ENCODE results near the gene RASA4B.

Gene RASA4B

DNA sequence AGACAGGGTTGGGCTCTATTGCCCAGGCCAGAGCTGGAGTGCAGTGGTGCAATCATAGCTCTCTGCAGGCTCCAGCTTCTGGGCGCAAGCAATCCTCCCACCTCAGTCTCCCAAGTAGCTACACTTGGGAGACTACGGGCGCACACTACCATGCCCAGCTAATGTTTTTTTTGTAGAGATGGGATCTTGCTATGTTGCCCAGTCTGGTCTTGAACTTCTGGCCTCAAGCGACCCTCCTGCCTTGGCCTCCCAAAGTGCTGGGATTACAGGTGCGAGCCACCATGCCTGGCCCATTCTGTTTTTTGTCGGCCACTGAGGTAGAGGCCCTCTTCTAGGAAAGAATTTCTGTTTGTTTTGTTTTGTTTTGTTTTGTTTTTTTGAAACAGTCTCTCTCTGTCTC, 65.1 kb downstream of the RASA4B start:
- H3K27ac ChIP-seq, result peak overlapping the region; percentile 56
- DNase-seq (ENCODE audit: low spot score), result no peak
- POLR2A ChIA-PET (ENCODE audit: low non-redundant PET), result no interaction called here
- TF ChIP-seq, protein P1, sequence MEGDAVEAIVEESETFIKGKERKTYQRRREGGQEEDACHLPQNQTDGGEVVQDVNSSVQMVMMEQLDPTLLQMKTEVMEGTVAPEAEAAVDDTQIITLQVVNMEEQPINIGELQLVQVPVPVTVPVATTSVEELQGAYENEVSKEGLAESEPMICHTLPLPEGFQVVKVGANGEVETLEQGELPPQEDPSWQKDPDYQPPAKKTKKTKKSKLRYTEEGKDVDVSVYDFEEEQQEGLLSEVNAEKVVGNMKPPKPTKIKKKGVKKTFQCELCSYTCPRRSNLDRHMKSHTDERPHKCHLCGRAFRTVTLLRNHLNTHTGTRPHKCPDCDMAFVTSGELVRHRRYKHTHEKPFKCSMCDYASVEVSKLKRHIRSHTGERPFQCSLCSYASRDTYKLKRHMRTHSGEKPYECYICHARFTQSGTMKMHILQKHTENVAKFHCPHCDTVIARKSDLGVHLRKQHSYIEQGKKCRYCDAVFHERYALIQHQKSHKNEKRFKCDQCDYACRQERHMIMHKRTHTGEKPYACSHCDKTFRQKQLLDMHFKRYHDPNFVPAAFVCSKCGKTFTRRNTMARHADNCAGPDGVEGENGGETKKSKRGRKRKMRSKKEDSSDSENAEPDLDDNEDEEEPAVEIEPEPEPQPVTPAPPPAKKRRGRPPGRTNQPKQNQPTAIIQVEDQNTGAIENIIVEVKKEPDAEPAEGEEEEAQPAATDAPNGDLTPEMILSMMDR (conservative IDR thresholded peaks at IDR 0.05; ENCODE audit: low read depth), result no peak
- CTCF ChIA-PET, result interaction anchor here (1.4 kb wide), 1 partner anchor 12 kb away, joined by 4 read pairs; no protein-coding TSS in a partner anchor

DNA sequence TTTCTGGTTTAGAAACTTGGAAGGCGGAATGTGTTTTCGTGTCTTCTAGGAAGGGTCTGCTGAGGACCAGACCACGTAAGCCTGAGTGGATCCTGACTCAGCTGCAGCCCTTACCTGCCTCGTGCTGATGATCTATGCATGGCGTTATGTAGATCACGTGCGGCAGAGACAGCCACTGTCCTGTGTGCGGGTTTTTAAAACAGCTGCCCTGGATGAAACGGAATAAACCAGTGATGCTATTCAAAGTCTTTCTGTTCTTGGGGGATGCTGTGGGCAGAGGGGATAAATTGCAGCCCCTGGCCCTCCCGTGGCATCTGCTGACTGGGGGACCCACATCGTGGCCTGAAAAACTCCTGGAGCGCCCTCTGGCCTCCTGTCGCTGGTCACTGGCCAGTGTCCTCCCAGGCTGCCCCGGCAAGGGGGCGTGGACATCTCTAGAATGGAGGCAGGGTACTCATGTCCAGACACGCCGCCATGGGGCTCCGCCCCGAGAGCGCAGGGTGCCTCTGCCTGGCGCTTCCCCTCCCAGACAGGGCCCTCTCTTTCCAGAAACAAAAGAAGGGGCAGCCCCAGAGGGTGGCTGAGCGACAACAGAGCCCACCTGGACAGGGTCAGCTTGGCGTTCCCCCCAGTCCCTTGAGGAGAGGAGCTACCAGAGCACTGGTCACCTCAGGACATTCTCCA, 66.1 kb downstream of the RASA4B start:
- CTCF ChIA-PET, result interaction anchor here (0.7 to 1.4 kb wide), 2 partner anchors 11 to 17 kb away, joined by 3 to 4 read pairs; no protein-coding TSS in a partner anchor
- POLR2A ChIA-PET (ENCODE audit: low non-redundant PET), result interaction anchor here (0.5 kb wide), 1 partner anchor 9 kb away, joined by 3 read pairs; no protein-coding TSS in a partner anchor
- peak overlapping the region; percentile 56 for H3K27ac ChIP-seq
- peak; percentile 77 for DNase-seq (ENCODE audit: low spot score)
- TF ChIP-seq, protein P1 (conservative IDR thresholded peaks at IDR 0.05; ENCODE audit: low read depth), result no peak

DNA sequence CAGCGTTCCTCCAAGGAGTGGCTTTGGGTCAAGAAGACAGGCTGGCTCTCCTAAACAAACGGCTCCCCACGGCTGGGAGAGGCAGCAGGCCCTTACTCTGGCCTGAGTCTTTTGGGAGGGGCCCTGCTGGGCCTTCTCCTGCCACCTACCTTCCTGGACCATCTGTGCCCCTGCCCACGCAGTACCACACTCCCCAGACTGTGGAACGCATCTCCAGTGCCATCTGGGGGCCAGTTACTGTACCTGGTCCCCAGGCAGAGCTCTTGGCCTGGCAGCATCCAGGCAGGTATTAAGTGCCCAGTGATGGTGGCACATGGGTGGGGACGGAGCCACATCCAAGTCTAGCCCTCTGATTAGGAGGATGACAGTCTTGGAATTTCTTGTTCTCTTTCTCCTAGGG, 67.3 kb downstream of the RASA4B start:
- POLR2A ChIA-PET (ENCODE audit: low non-redundant PET), result interaction anchor here (0.6 kb wide), 1 partner anchor 17 kb away, joined by 6 read pairs; no protein-coding TSS in a partner anchor
- peak overlapping the region; percentile 56; the same call in 1 of the 2 replicates for H3K27ac ChIP-seq

DNA sequence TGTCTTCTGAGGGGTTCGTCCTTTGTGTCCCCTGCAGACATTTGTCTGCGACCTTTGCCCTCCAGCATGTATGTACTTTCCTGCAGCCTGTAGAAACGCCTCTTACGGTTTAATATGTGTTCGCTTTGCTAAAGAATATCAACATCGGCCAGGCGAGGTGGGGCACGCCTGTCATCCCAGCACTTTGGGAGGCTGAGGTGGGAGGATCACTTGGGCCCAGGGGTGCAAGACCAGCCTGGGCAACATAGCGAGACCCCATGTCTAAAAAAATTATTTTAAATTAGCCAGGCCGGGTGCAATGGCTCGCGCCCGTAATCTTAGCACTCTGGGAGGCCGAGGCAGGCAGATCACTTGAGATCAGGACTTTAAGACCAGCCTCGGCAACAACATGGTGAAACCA, 68.4 kb downstream of the RASA4B start:
- TF ChIP-seq, protein P1 (conservative IDR thresholded peaks at IDR 0.05; ENCODE audit: low read depth), result no peak
- CTCF ChIA-PET, result no interaction called here
- POLR2A ChIA-PET (ENCODE audit: low non-redundant PET), result no interaction called here
- no peak overlapping the region for H3K27ac ChIP-seq
- DNase-seq (ENCODE audit: low spot score), result no peak

More for the DNA sequence above, 67.3 kb downstream of the RASA4B start:
- TF ChIP-seq, protein P1 (conservative IDR thresholded peaks at IDR 0.05; ENCODE audit: low read depth), result no peak
- CTCF ChIA-PET, result interaction anchor here (0.6 to 0.7 kb wide), 3 partner anchors 13 to 51 kb away, joined by 4 to 8 read pairs (median 4); no protein-coding TSS in a partner anchor
- no peak for DNase-seq (ENCODE audit: low spot score)

DNA sequence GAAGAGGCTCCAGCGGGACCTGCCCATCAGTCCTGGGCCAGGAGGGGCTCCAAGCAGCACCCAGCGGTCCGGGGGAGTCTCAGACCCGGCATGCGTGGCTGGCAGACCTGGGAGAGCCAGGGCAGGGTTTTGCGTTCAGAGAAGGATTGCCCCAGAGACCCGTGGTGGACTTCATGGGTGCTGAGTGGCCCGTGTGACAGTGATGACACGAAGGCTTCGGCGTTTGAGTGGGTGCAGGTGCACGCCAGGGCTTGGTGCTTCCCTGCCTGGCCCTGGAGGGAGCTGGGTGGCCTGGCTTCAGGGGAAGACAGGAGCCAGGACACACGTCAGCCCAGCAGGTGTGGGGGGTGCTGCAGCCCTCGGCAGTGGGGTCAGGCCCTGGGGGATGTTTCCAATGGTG, 70.3 kb downstream of the RASA4B start:
- no peak for DNase-seq (ENCODE audit: low spot score)
- ChIA-PET CTCF (no interaction called here), POLR2A (ENCODE audit: low non-redundant PET) (no interaction called here)
- TF ChIP-seq, protein P1 (conservative IDR thresholded peaks at IDR 0.05; ENCODE audit: low read depth), result no peak
- H3K27ac ChIP-seq, result no peak overlapping the region

DNA sequence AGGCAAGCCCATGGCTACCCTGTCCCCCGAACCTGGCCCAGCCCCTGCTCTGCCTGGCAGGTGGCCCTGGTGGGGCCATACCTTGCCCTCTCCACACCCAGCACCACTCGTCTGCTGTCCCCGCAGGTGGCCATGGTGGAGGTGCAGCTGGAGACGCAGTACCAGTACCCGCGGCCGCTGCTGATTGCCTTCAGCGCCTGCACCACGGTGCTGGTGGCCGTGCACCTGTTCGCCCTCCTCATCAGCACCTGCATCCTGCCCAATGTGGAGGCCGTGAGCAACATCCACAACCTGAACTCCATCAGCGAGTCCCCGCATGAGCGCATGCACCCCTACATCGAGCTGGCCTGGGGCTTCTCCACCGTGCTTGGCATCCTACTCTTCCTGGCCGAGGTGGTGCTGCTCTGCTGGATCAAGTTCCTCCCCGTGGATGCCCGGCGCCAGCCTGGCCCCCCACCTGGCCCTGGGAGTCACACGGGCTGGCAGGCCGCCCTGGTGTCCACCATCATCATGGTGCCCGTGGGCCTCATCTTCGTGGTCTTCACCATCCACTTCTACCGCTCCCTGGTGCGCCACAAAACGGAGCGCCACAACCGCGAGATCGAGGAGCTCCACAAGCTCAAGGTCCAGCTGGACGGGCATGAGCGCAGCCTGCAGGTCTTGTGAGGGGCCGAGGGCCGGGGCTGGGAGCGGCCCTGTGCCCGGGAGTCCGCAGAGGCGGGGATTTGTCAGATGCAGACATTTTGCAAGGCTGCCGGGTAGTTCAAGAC, 71.0 kb downstream of the RASA4B start:
- ChIA-PET CTCF (no interaction called here), POLR2A (ENCODE audit: low non-redundant PET) (no interaction called here)
- no peak overlapping the region for H3K27ac ChIP-seq
- TF ChIP-seq, protein P1 (conservative IDR thresholded peaks at IDR 0.05; ENCODE audit: low read depth), result no peak
- no peak for DNase-seq (ENCODE audit: low spot score)

All from RWPE1 (cell line).